GM12878 (cell line): ENCODE data around the gene CTSF. TPM values are rescaled to one million over a fixed set of nuclear protein-coding genes. Genes with fewer than 3 reads are reported as not detected.

ENCODE experiments used
- ATAC-seq: fragments of 200-7000 bp; cut with Tn5 transposase; 3 replicates; pipeline ENCODE4 v1.9.1; 2020; ENCODE audit warnings: mild to moderate bottlenecking, moderate library complexity
- BruUV-seq: library from RNA; stranded (reverse); fragments of 400-500 nt; replicated peaks from 2 replicates; lab custom pipeline; 2021; lab: Mats Ljungman, UMichigan
- CTCF ChIA-PET: fragments of 300-600 bp; sonication (Branson Sonifier 250); formaldehyde crosslinking; extraction: SDS; loops from one replicate; lab custom pipeline; 2021; ENCODE audit warnings: inconsistent platforms; lab: Yijun Ruan, JAX
- POLR2A ChIA-PET: fragments of 350-600 bp; formaldehyde crosslinking; extraction: SDS; loops from one replicate; lab custom pipeline; 2021; ENCODE audit warnings: inconsistent platforms; lab: Charles Lee
- RAD21 ChIA-PET: fragments of 300-600 bp; sonication (Branson Sonifier 250); formaldehyde crosslinking; loops from one replicate; lab custom pipeline; 2023; ENCODE audit warnings: antibody characterized with exemption; ENCODE audit not compliant: unreplicated experiment; lab: Charles Lee
- SMC1A ChIA-PET: fragments of 300-600 bp; sonication (Branson Sonifier 250); formaldehyde crosslinking; loops from one replicate; lab custom pipeline; 2023; ENCODE audit not compliant: unreplicated experiment, uncharacterized antibody; lab: Charles Lee
- DNase-seq: peaks from one replicate; pipeline ENCODE4 v3.0.0-alpha.2; 2011; ENCODE audit warnings: low read depth, low spot score
- FAIRE-seq: peaks from 3 replicates; lab custom pipeline; 2011; peaks lifted over from hg19 to GRCh38; lab: Jason Lieb, UNC
- H2AFZ ChIP-seq: 2 replicates; pipeline ENCODE4 v1.6.0; 2011; ENCODE audit warnings: low read depth, low read length, control low read depth; ENCODE audit not compliant: control insufficient read depth
- H3K27ac ChIP-seq: 2 replicates; pipeline ENCODE4 v1.5.1; 2011; ENCODE audit warnings: control low read depth; ENCODE audit not compliant: control insufficient read depth, insufficient read depth
- H3K27me3 ChIP-seq, 2 experiments: replicated peaks in 1 of 2; 2 replicates each; pipeline versions ENCODE4 v1.6.0 to v1.6.1; 2011; ENCODE audit warnings: low read length in 1 of 2; ENCODE audit not compliant: control insufficient read depth in 2 of 2, insufficient read depth in 2 of 2
- H3K36me3 ChIP-seq, 2 experiments: 2 replicates each; pipeline ENCODE4 v1.5.1; 2011; ENCODE audit warnings: low read length in 1 of 2; ENCODE audit not compliant: control insufficient read depth in 2 of 2, insufficient read depth in 2 of 2
- H3K4me1 ChIP-seq: 2 replicates; pipeline ENCODE4 v1.6.1; 2011; ENCODE audit warnings: mild to moderate bottlenecking, low read length, moderate library complexity, mixed read lengths; ENCODE audit not compliant: control insufficient read depth, insufficient read depth
- H3K4me2 ChIP-seq: 2 replicates; pipeline ENCODE4 v1.6.0; 2011; ENCODE audit warnings: control low read depth; ENCODE audit not compliant: control insufficient read depth, insufficient read depth
- H3K4me3 ChIP-seq: fragments of 200-600 bp; sonication (generic); 2 replicates; pipeline ENCODE4 v1.5.1; 2016
- H3K79me2 ChIP-seq: 2 replicates; pipeline ENCODE4 v1.6.0; 2011; ENCODE audit warnings: low read length; ENCODE audit not compliant: control insufficient read depth, insufficient read depth
- H3K9ac ChIP-seq: 2 replicates; pipeline ENCODE4 v1.8.0; 2011; ENCODE audit warnings: low read length, control low read depth, mixed read lengths; ENCODE audit not compliant: control insufficient read depth, insufficient read depth
- H3K9me3 ChIP-seq: replicated peaks from 3 replicates; pipeline ENCODE4 v1.5.1; 2011; ENCODE audit warnings: mild to moderate bottlenecking, low read length; ENCODE audit not compliant: control insufficient read depth, insufficient read depth
- H4K20me1 ChIP-seq: 2 replicates; pipeline ENCODE4 v1.6.0; 2011; ENCODE audit not compliant: control insufficient read depth, insufficient read depth
- KDM1A ChIP-seq: fragments of 200-600 bp; sonication (generic); IDR thresholded peaks from 2 replicates; pipeline ENCODE4 v1.6.1; 2016; ENCODE audit warnings: borderline replicate concordance
- MYB ChIP-seq: fragments of 150-350 bp; IDR thresholded peaks from 2 replicates; pipeline ENCODE4 v1.6.1; 2014; ENCODE audit warnings: mild to moderate bottlenecking, low read depth, low read length, borderline replicate concordance
- SIX5 ChIP-seq: IDR thresholded peaks from 2 replicates; pipeline ENCODE4 v1.6.1; 2011; ENCODE audit warnings: mild to moderate bottlenecking, low read depth, low read length, moderate library complexity; ENCODE audit not compliant: severe bottlenecking
- SUZ12 ChIP-seq: fragments of 200-600 bp; sonication (generic); IDR thresholded peaks from one replicate; pipeline ENCODE4 v1.6.1; 2018; ENCODE audit warnings: antibody characterized with exemption, mild to moderate bottlenecking; ENCODE audit not compliant: unreplicated experiment
- TCF12 ChIP-seq: IDR thresholded peaks from 2 replicates; pipeline ENCODE4 v1.6.1; 2011; ENCODE audit warnings: low read depth, mild to moderate bottlenecking, low read length
- WGBS: methylation state at CpG from one replicate; pipeline ENCODE4 v1.1.6; 2016; ENCODE audit warnings: low lambda C conversion rate; ENCODE audit not compliant: insufficient replicate concordance, insufficient coverage; ENCODE audit errors: missing lambda C conversion rate; 5-methylcytosine and 5-hydroxymethylcytosine counted together
- in situ Hi-C: fragments of 300-500 bp; cut with MboI; formaldehyde crosslinking; loops from 9 replicates; pipeline ENCODE4 v1.14.3; 2018; ENCODE audit warnings: mixed read lengths
- intact Hi-C: fragments of 100-400 bp; cut with micrococcal nuclease; formaldehyde crosslinking; loops from one replicate; pipeline ENCODE4 v1.14.2; 2022; ENCODE audit not compliant: unreplicated experiment
- polyA plus RNA-seq, 11 experiments: library from polyadenylated mRNA; depleted of rRNA in 4 of 11; unstranded in 6 of 11; stranded (reverse) in 5 of 11; fragments of >200 nt; fragmentation: Nextera tagmentation in 4 of 11; fragmentation: Illumina TruSeq in 1 of 11; extraction: Ambion mirVana in 4 of 11; extraction: Trizol in 1 of 11; gene quantifications; 1 replicate in 1 of 11; 2 replicates in 10 of 11; pipeline versions ENCODE4 v1.2.1 to v1.2.3, GENCODE V29; 2011 to 2016; ENCODE audit warnings: inconsistent platforms in 2 of 11, missing spikeins in 2 of 11, low read depth in 1 of 11
- total RNA-seq, 4 experiments: library from RNA; depleted of rRNA in 3 of 4; stranded (reverse); fragments of >200 nt in 3 of 4; fragmentation: Illumina TruSeq in 1 of 4; extraction: Trizol in 1 of 4; gene quantifications; 2 replicates each; pipeline versions ENCODE4 v1.2.1 to v1.2.3, GENCODE V29; 2013 to 2021

Gene CTSF
- total and polyA plus RNA-seq, 10 of the 15 experiments (the other 5 are each of a cell fraction or from before 2014, with no cell fraction given), result 0.11 to 0.41 (median 0.26) TPM; not detected in 4

DNA sequence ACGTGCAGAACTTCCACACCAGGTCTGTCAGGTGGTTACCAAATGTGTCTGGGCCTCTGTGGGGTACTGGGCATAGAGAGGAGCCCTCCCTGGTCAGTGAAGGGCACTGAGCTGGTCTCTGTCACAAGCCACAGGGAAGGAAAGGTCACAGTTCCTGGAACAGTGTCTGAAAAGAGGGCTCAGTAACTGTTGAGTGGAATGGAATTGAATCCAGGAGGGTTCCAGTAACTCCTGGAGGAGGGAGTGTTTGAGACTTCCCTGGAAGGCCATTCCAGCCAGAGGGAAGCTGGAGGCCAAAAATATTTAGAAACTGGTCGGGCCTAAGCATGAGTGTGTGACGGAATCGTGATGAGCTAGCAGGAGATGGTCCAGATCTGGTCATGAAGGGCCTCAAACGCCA, 13.8 kb downstream of the CTSF start:
- in situ Hi-C loops (no loop called here), intact Hi-C loops (no loop called here)
- ChIA-PET POLR2A (no interaction called here), SMC1A (no interaction called here), RAD21 (no interaction called here), CTCF (interaction anchor here (0.9 kb wide), 1 partner anchor 25 kb away, joined by 4 read pairs; no protein-coding TSS in a partner anchor)
- Histone ChIP-seq H3K4me1 (no peaks in the 10 kb centered on the region), H3K27ac (no peak overlapping the region), H4K20me1 (no peaks in the 10 kb centered on the region), H3K79me2 (no peaks in the 10 kb centered on the region), H3K9ac (no peak overlapping the region), H3K9me3 (no peaks in the 10 kb centered on the region), H2AFZ (no peak overlapping the region), H3K36me3 (no peaks in the 10 kb centered on the region), H3K27me3 (no peaks in the 10 kb centered on the region), H3K4me3 (no peak overlapping the region), H3K4me2 (no peak overlapping the region)
- ATAC-seq (no peak), FAIRE-seq (no peak), DNase-seq (no peak)
- 23% methylated on average over 5 of the region's 5 CpGs for WGBS
- no TSS peak for BruUV-seq
- no peak for TF ChIP-seq SUZ12

GRCh38 chr11:66550887-66551286, 17.5 kb downstream of the CTSF start:
- Histone ChIP-seq H2AFZ (no peak overlapping the region), H3K36me3 (no peaks in the 10 kb centered on the region), H3K27ac (no peak overlapping the region), H3K4me2 (no peak overlapping the region), H4K20me1 (no peaks in the 10 kb centered on the region), H3K27me3 (no peaks in the 10 kb centered on the region), H3K4me1 (no peaks in the 10 kb centered on the region), H3K9ac (no peak overlapping the region), H3K9me3 (no peaks in the 10 kb centered on the region), H3K4me3 (no peak overlapping the region), H3K79me2 (no peaks in the 10 kb centered on the region)
- TF ChIP-seq KDM1A (no peak), TCF12 (no peak), MYB (no peak), SIX5 (no peak)
- intact Hi-C loops (no loop called here), in situ Hi-C loops (no loop called here)
- FAIRE-seq (no peak), DNase-seq (no peak), ATAC-seq (no peak)
- BruUV-seq, result no TSS peak
- WGBS, result 44% methylated on average over 4 of the region's 4 CpGs
- ChIA-PET RAD21 (no interaction called here), POLR2A (interaction anchor here (0.6 kb wide), 1 partner anchor 203 kb away, joined by 3 read pairs; no protein-coding TSS in a partner anchor), SMC1A (interaction anchor here (1.7 kb wide), 1 partner anchor 127 kb away, joined by 3 read pairs; the partner anchor contains the start of gene RBM4B), CTCF (no interaction called here)
